ENCODE data around the gene SLAMF1.
"Not testable (repeated sequence)": the region's sequence is repeated elsewhere in the genome, so short reads cannot be mapped to it uniquely, and the experiment has no call there.

SLAMF1 gene

DNA sequence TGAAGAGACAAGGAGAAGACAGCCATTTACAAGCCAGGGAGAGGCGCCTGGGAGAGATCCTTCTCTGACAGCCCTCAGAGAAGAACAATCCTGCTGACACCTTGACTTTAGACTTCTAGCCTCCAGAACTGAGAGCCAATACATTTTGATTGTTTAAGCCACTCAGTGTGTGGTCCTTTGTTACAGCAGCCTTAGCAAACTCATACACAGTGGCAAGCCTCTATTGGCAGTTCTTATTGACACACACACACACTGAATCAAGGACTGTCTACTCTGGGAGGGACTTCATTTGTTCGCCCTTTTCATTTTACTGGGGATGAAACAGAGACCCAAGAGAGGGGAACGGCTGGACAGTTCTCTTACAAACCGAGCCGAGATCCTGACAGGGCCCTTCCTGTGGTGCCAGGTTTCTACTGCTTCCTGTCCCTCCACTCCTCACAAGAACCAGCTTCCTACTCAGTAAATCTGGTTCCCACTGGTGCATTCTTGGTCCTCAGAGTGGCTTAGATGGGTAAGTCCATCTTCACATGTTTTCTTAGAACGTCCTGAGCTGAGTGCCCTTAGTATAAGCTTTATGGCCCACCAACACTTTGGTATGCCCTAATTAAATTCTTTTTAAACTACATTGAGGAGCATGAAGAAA lies 14.7 kb downstream of the SLAMF1 start:
- H3K4me3 ChIP-seq (ENCODE audit: low read depth, low read length), result no peak overlapping the region
- TF ChIP-seq, protein P1, sequence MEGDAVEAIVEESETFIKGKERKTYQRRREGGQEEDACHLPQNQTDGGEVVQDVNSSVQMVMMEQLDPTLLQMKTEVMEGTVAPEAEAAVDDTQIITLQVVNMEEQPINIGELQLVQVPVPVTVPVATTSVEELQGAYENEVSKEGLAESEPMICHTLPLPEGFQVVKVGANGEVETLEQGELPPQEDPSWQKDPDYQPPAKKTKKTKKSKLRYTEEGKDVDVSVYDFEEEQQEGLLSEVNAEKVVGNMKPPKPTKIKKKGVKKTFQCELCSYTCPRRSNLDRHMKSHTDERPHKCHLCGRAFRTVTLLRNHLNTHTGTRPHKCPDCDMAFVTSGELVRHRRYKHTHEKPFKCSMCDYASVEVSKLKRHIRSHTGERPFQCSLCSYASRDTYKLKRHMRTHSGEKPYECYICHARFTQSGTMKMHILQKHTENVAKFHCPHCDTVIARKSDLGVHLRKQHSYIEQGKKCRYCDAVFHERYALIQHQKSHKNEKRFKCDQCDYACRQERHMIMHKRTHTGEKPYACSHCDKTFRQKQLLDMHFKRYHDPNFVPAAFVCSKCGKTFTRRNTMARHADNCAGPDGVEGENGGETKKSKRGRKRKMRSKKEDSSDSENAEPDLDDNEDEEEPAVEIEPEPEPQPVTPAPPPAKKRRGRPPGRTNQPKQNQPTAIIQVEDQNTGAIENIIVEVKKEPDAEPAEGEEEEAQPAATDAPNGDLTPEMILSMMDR (IDR thresholded peaks at IDR 0.05; ENCODE audit: low read depth, low read length, missing control alignments), result no peak
- in situ Hi-C loops (cut with HindIII; ENCODE audit: low sequenced_read_pairs), result no loop called here
- no peak for DNase-seq (ENCODE audit: low read depth)

DNA sequence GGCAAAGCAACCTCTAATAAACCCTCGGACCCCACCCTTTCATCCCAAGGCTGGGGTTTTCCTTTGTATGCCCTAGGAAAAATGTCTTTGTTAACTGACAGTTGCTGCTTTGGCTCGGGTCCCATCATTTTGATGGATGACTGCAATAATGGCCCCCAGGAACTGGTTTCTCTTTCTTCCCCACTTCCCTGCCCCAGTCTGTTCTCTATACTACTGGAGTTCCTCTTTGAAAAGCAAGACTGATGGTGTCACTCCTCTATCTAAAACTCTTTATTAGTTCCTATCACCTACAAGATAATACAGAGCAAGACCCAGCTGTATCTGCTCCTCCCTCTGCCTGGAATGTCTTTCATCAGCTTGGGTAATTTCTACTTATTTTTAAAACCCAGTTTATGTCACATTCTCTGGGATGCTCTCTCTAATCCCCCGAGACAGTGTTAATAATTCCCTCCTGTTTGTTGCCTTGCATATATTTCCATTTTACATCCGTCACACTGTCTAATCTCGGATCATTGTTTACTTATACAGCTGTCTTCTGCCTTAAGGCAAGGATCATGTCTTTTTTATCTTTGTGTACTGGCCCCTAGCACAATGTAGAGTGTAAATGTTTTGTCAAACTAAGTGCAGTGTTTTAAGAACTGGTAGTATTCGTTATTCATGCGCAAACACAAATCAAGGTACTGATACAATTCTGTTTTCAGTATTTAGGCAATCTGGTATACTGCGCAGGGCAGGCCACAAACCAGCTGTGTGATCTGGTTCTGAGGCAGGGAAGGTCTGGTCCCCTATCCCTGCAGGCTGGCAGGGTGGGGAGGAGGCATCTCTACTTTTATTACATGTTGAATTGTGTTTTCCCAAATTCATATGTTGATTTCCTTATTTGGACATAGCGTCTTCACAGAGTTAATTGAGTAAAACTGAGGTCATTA lies 16.1 kb downstream of the SLAMF1 start:
- in situ Hi-C loops (cut with HindIII; ENCODE audit: low sequenced_read_pairs), result no loop called here
- H3K4me3 ChIP-seq (ENCODE audit: low read depth, low read length), result no peak overlapping the region
- TF ChIP-seq, protein P1 (IDR thresholded peaks at IDR 0.05; ENCODE audit: low read depth, low read length, missing control alignments), result no peak
- DNase-seq (ENCODE audit: low read depth), result no peak

DNA sequence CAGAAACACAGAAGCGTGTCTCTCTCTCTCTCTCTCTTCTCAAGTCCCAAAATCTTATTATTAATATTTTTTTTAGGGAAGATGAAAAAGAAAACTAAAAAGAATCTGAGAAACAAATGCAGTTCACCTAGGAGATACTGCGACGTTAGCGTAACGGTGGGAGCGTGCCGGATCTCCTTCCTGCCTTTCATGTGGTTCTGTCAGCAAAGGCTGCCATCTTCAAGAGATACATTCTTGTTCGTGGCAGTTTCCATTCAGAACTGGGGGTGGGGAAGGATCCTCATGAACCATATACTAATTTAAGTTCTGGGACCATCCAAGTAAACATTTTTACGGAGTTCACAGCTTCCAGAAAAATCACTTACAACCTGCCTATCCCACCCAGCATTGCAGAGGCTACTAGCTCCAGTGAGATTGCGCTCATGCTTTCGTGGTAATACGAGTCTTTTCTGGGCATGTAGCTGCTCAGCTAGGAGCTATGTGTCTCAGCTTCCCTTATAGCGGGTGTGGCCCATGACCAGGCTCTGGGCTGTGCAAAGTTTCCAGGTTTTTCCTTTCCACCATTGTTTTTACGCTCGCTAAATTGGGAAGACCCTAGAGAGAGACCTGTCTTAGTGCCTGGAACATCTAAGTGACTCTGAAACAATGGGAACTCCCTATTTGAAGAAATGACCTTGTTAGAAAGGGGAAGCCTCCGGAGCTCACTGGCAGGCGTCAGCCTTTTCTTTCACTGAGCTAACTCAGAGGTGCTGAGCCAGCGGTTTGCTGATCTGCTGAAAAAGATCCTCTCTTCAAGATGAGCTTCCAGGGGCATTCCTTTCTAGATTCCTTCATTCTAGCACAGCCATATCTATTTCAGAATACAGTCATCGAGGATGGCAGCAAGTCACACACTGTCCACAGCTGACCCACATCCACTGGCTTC lies 17.3 kb downstream of the SLAMF1 start:
- DNase-seq (ENCODE audit: low read depth), result no peak
- no peak overlapping the region for H3K4me3 ChIP-seq (ENCODE audit: low read depth, low read length)
- in situ Hi-C loops (cut with HindIII; ENCODE audit: low sequenced_read_pairs), result no loop called here
- TF ChIP-seq, protein P1 (IDR thresholded peaks at IDR 0.05; ENCODE audit: low read depth, low read length, missing control alignments), result no peak

DNA sequence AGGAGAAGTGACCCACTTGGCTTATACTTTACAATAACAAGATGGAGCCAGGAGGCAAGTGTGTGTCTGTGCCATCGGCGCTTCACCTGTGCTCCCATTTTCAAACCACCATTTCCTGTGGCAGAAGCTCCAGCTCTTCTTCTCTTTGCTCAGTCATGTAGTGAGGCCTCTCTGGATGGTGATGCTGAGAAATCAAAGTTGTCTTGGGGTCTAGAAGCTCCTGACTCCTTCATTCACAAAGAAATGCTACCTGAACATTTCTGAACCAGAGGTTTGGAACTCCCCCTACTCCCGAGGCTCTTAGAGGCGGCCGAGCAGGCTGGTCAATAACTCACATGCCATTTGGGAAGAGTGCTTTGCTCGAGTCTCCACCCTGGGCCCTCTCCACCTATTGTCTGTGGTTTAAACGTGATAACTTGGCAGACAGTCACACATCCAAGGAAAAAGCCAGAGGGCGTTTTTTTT lies 18.0 kb downstream of the SLAMF1 start:
- DNase-seq (ENCODE audit: low read depth), result no peak
- H3K4me3 ChIP-seq (ENCODE audit: low read depth, low read length), result no peak overlapping the region
- in situ Hi-C loops (cut with HindIII; ENCODE audit: low sequenced_read_pairs), result no loop called here
- TF ChIP-seq, protein P1 (IDR thresholded peaks at IDR 0.05; ENCODE audit: low read depth, low read length, missing control alignments), result no peak

DNA sequence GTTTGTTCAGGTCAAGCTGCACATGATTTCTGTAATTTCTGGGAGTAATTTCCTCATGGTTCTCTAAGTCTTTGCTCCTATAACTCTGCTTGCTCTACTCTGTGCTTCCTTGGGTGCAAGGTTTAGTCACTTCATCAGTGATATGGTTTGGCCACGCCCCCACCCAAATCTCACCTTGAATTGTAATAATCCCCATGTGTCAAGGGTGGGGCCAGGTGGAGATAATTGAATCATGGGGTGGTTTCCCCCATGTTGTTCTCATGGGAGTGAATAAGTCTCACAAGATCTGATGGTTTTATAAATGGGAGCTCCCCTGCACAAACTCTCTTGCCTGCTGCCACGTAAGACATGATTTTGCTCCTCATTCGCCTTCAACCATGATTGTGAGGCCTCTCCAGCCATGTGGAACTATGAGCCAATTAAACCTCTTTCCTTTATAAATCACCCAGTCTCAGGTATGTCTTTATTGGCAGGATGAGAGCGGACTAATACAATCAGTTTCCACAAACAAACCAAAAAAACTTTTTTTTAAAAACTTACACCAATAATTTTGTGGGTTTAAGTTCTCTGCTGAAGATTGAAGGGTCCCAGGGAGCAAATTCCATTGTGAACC lies 19.1 kb downstream of the SLAMF1 start:
- in situ Hi-C loops (cut with HindIII; ENCODE audit: low sequenced_read_pairs); H3K4me3 ChIP-seq (ENCODE audit: low read depth, low read length); DNase-seq (ENCODE audit: low read depth): not testable (repeated sequence)

DNA sequence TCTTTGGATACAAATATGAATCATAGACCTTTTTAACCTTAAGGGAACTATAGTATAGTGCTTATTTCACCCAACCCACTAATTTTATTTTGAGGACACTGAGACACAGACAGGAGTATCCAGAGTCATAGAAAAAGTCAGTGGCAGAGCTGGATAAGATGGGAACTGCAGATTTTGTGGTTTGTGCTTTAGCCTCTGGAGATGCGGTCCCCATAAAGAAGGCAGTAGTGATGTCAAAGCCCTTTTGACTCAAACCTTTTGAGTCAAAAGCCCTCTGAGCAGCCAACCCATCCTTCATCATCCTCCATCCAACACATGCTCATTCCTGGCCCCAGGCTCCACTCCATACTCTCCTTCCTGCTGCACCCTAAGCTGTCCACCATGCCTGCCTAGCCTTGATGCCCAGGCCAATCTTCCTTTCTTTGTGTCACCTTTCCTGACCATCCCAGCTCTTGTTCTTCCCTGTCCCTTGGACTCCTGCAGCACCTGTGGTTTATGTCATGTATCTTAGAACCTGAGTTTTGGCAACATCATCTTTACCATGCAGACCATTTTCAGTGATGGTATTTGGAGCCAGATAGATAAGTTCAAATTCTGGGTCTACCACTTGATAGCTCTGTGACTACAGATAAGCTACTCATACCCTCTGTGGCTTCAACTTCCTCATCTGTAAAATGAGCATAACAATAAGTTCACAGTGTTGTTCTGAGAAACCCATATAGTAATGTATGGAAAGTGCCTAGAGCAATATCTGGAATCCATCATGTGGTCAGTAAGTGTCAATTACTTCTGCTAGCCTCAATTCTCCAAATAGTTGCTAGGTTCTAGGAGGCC lies 20.1 kb downstream of the SLAMF1 start:
- H3K4me3 ChIP-seq (ENCODE audit: low read depth, low read length), result no peak overlapping the region
- TF ChIP-seq, protein P1 (IDR thresholded peaks at IDR 0.05; ENCODE audit: low read depth, low read length, missing control alignments), result no peak
- no peak for DNase-seq (ENCODE audit: low read depth)
- in situ Hi-C loops (cut with HindIII; ENCODE audit: low sequenced_read_pairs), result no loop called here

Measured in astrocyte of the cerebellum (primary cell).